GM23338 (cell line): ENCODE data around the gene CD34.

Source experiments
- CREB1 ChIP-seq: fragments of 250-450 bp; sonication (Bioruptor Pico); IDR thresholded peaks from 2 replicates; pipeline ENCODE4 v1.5.0; 2020; ENCODE audit warnings: low read depth, mild to moderate bottlenecking, moderate library complexity
- EZH2 ChIP-seq: fragments of 200-600 bp; sonication (generic); IDR thresholded peaks from one replicate; pipeline ENCODE4 v1.8.0; 2017; ENCODE audit warnings: antibody characterized with exemption, mild to moderate bottlenecking, low read depth; ENCODE audit not compliant: unreplicated experiment
- EZH2phosphoT487 ChIP-seq: fragments of 200-600 bp; sonication (generic); IDR thresholded peaks from one replicate; pipeline ENCODE4 v1.8.1; 2018; ENCODE audit warnings: antibody characterized with exemption; ENCODE audit not compliant: unreplicated experiment
- JUNB ChIP-seq: IDR thresholded peaks from one replicate; pipeline ENCODE4 v1.6.1; 2016; ENCODE audit warnings: antibody characterized with exemption; ENCODE audit not compliant: unreplicated experiment
- TF ChIP-seq, protein P1 (sequence below), 2 experiments: fragments of 200-600 bp in 1 of 2; sonication (generic) in 1 of 2; conservative IDR thresholded peaks; 2 replicates each; pipeline versions ENCODE4 v1.5.1 to v1.6.1; 2016 to 2017; ENCODE audit warnings: antibody characterized with exemption in 2 of 2, low read depth in 2 of 2, mild to moderate bottlenecking in 2 of 2, moderate library complexity in 1 of 2

DNA sequence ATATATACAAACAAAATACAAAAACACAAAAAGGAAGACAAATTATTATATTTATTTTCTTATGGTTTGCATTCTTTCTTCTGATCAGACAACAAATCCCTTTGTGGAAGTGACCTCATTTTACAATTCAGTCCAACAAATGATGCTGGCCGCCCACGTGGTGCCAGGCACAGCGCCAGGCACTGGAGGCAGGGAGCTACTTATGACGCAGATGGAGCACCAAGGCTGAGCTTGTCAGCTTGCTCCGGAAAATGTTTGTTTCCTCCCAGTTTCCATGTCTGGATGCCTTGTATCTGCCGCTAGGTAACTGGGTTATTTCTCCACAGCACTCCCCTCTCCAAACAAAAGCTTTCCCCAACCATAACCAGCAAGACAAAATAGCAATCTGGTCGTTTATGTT is 30.7 kb upstream of the CD34 start:
- TF ChIP-seq EZH2phosphoT487 = no peak
- TF ChIP-seq, protein P1, sequence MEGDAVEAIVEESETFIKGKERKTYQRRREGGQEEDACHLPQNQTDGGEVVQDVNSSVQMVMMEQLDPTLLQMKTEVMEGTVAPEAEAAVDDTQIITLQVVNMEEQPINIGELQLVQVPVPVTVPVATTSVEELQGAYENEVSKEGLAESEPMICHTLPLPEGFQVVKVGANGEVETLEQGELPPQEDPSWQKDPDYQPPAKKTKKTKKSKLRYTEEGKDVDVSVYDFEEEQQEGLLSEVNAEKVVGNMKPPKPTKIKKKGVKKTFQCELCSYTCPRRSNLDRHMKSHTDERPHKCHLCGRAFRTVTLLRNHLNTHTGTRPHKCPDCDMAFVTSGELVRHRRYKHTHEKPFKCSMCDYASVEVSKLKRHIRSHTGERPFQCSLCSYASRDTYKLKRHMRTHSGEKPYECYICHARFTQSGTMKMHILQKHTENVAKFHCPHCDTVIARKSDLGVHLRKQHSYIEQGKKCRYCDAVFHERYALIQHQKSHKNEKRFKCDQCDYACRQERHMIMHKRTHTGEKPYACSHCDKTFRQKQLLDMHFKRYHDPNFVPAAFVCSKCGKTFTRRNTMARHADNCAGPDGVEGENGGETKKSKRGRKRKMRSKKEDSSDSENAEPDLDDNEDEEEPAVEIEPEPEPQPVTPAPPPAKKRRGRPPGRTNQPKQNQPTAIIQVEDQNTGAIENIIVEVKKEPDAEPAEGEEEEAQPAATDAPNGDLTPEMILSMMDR (conservative IDR thresholded peaks at IDR 0.05; ENCODE audit: low read depth in 2 of 2) = no peak
- no peak for TF ChIP-seq JUNB
- TF ChIP-seq EZH2 = no peak
- no peak for TF ChIP-seq CREB1 (CRISPR knock-in tag)
